HL-60 (cell line): ENCODE data around the gene VAMP4.

ENCODE experiments used
- DNase-seq, 2 experiments: peaks; one replicate each; pipeline ENCODE4 v3.0.0-alpha.2; 2010 to 2020; ENCODE audit warnings: low read depth in 1 of 2, low spot score in 1 of 2
- H3K27ac ChIP-seq: fragments of 250-450 bp; sonication (Bioruptor Pico); replicated peaks from 2 replicates; pipeline ENCODE4 v1.5.1; 2020; ENCODE audit warnings: mild to moderate bottlenecking, moderate library complexity
- H3K27me3 ChIP-seq: fragments of 250-450 bp; sonication (Bioruptor Pico); 2 replicates; pipeline ENCODE4 v1.5.1; 2021; ENCODE audit warnings: mild to moderate bottlenecking, moderate library complexity; ENCODE audit not compliant: insufficient read depth, poor library complexity, severe bottlenecking
- H3K4me3 ChIP-seq: replicated peaks from 2 replicates; pipeline ENCODE4 v1.5.1; 2011; ENCODE audit warnings: mild to moderate bottlenecking, control low read depth, low read length; ENCODE audit not compliant: insufficient read depth
- CTCF ChIP-seq: IDR thresholded peaks from one replicate; pipeline ENCODE4 v1.5.1; 2011; ENCODE audit warnings: low read length, control low read depth, inconsistent platforms; ENCODE audit not compliant: insufficient read depth
- GABPA ChIP-seq: IDR thresholded peaks from 2 replicates; pipeline ENCODE4 v1.6.1; 2012; ENCODE audit warnings: low read depth
- POLR2AphosphoS5 ChIP-seq: IDR thresholded peaks from 2 replicates; pipeline ENCODE4 v1.6.1; 2012; ENCODE audit warnings: low read depth
- REST ChIP-seq: IDR thresholded peaks from 2 replicates; pipeline ENCODE4 v1.6.1; 2012; ENCODE audit warnings: low read depth; ENCODE audit not compliant: insufficient replicate concordance
- SPI1 ChIP-seq: IDR thresholded peaks from 2 replicates; pipeline ENCODE4 v1.6.1; 2012; ENCODE audit warnings: low read depth, mild to moderate bottlenecking, borderline replicate concordance

Gene VAMP4

GRCh38 chr1:171740987-171741871 lies 636 bp downstream of the VAMP4 start:
- TF ChIP-seq SPI1 (no peak), POLR2AphosphoS5 (no peak), REST (no peak), GABPA (no peak), CTCF (no peak)
- H3K4me3 ChIP-seq, result peak overlapping the region; percentile 97
- DNase-seq, result peak; percentile 18 to 50
- H3K27me3 ChIP-seq, result no peaks in the 10 kb centered on the region
- peak overlapping the region; percentile 89 for H3K27ac ChIP-seq

GRCh38 chr1:171740356-171740863 lies 1.5 kb downstream of the VAMP4 start:
- H3K4me3 ChIP-seq, result no peak overlapping the region
- H3K27me3 ChIP-seq, result no peaks in the 10 kb centered on the region
- DNase-seq, result no peak
- H3K27ac ChIP-seq, result no peak overlapping the region
- TF ChIP-seq GABPA (no peak), POLR2AphosphoS5 (no peak), REST (no peak), CTCF (no peak), SPI1 (no peak)

- no peak for DNase-seq
- Histone ChIP-seq H3K27me3 (no peaks in the 10 kb centered on the region), H3K27ac (no peak overlapping the region), H3K4me3 (no peak overlapping the region)
- no peak for TF ChIP-seq POLR2AphosphoS5
- no peak for TF ChIP-seq SPI1
- no peak for TF ChIP-seq CTCF
- no peak for TF ChIP-seq REST
Observed at GRCh38 chr1:171739656-171740055, 2.2 kb downstream of the VAMP4 start.
